Right atrium auricular region (tissue), 2 donors: ENCODE data around the gene HCN2. TPM values are rescaled to one million over a fixed set of nuclear protein-coding genes. Genes with fewer than 3 reads are reported as not detected.

Experiments
- DNase-seq: peaks from one replicate; pipeline ENCODE4 v3.0.0-alpha.2; 2019; ENCODE audit warnings: low spot score
- H3K27ac ChIP-seq, 2 donors: fragments of 200-600 bp; sonication (generic); 1 replicate in 1 of 2; 2 replicates in 1 of 2; pipeline ENCODE4 v1.5.1; 2016 to 2019
- H3K27me3 ChIP-seq, 2 donors: fragments of 200-600 bp; sonication (generic); one replicate each; pipeline versions ENCODE4 v1.5.1 to v1.6.0; 2017 to 2019
- H3K36me3 ChIP-seq: fragments of 200-600 bp; sonication (generic); one replicate; pipeline ENCODE4 v1.5.1; 2016
- H3K4me1 ChIP-seq, 2 donors: fragments of 200-600 bp; sonication (generic); one replicate each; pipeline versions ENCODE4 v1.5.1 to v1.6.0; 2017 to 2019
- H3K4me3 ChIP-seq, 2 donors: fragments of 200-600 bp; sonication (generic); 1 replicate in 1 of 2; 2 replicates in 1 of 2; pipeline ENCODE4 v1.5.1; 2017 to 2019; ENCODE audit warnings: mild to moderate bottlenecking in 1 of 2, moderate library complexity in 1 of 2
- H3K9me3 ChIP-seq, 2 donors: fragments of 200-600 bp; sonication (generic); one replicate each; pipeline ENCODE4 v1.5.1; 2019
- total RNA-seq, 2 donors: library from RNA; depleted of rRNA; stranded (reverse); fragments of >200 nt; gene quantifications; one replicate each; pipeline ENCODE4 v1.1.0, GENCODE V29; 2016
- TF ChIP-seq, protein P1 (sequence below), 2 donors: fragments of 200-600 bp; sonication (generic); IDR thresholded peaks; one replicate each; pipeline ENCODE4 v1.5.1; 2019; ENCODE audit warnings: antibody characterized with exemption in 2 of 2

The HCN2 gene
- total RNA-seq, 2 donors from 2014 or later: 1.4 to 11.1 TPM

- H3K36me3 ChIP-seq: peaks cover 49% of the 10 kb centered on the region
- no peak overlapping the region for H3K27ac ChIP-seq
- no peak overlapping the region for H3K4me3 ChIP-seq
- no peak for DNase-seq
- H3K27me3 ChIP-seq: no peaks in the 10 kb centered on the region
- peaks cover 0 to 21% of the 10 kb centered on the region in 2 donors for H3K4me1 ChIP-seq
- no peaks in the 10 kb centered on the region for H3K9me3 ChIP-seq
- TF ChIP-seq, protein P1, sequence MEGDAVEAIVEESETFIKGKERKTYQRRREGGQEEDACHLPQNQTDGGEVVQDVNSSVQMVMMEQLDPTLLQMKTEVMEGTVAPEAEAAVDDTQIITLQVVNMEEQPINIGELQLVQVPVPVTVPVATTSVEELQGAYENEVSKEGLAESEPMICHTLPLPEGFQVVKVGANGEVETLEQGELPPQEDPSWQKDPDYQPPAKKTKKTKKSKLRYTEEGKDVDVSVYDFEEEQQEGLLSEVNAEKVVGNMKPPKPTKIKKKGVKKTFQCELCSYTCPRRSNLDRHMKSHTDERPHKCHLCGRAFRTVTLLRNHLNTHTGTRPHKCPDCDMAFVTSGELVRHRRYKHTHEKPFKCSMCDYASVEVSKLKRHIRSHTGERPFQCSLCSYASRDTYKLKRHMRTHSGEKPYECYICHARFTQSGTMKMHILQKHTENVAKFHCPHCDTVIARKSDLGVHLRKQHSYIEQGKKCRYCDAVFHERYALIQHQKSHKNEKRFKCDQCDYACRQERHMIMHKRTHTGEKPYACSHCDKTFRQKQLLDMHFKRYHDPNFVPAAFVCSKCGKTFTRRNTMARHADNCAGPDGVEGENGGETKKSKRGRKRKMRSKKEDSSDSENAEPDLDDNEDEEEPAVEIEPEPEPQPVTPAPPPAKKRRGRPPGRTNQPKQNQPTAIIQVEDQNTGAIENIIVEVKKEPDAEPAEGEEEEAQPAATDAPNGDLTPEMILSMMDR (IDR thresholded peaks at IDR 0.05): no peak
Measured at GRCh38 chr19:652467-653389, 63.0 kb downstream of the HCN2 start.

DNA sequence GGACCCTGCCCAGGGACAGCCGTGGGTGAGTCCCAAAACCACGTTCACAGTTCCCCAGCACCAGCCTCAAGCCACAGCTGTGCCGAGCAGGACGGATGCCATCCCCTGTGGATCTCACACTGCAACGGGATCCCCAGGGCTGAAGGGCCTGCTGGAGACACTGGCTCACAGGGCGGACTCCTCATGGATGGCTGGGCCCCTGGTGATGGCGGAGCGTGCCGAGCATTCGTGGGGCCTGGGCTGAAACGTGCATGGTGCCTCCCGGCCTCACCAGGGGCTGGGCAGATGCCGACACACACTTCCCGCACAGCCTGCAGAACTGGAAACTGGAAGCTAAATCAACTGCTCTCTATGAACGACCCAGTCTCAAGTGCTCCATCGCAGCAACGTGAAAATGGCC is 63.7 kb downstream of the HCN2 start:
- Histone ChIP-seq H3K36me3 (peaks cover 42% of the 10 kb centered on the region), H3K27me3 (no peaks in the 10 kb centered on the region), H3K4me3 (no peak overlapping the region), H3K27ac (no peak overlapping the region), H3K9me3 (no peaks in the 10 kb centered on the region), H3K4me1 (peaks cover 0 to 28% of the 10 kb centered on the region in 2 donors)
- TF ChIP-seq, protein P1 (IDR thresholded peaks at IDR 0.05): no peak
- DNase-seq: no peak

DNA sequence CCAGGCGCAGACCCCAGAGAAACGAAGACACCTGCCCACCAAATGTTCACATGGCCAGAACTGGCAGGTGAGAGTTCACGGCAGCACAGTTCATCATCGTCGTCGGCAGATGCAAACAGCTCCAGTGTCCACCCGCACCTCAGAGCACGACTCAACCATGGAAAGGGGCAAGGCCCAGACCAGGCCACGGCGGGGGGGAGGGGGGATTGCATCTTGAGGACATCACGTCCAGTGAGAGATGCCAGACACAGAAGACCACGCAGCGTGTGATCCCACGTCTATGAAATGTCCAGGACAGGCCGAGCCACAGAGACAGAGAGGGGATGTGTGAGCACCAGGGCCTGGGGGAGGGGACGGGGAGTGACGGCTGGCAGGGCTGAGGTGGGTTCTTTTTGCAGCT is 66.0 kb downstream of the HCN2 start:
- TF ChIP-seq, protein P1 (IDR thresholded peaks at IDR 0.05): no peak
- Histone ChIP-seq H3K4me3 (no peak overlapping the region), H3K27me3 (no peaks in the 10 kb centered on the region), H3K9me3 (no peaks in the 10 kb centered on the region), H3K27ac (no peak overlapping the region), H3K36me3 (peaks cover 28% of the 10 kb centered on the region), H3K4me1 (peaks cover 0 to 51% of the 10 kb centered on the region in 2 donors)
- DNase-seq: no peak

- DNase-seq: no peak
- Histone ChIP-seq H3K27me3 (no peaks in the 10 kb centered on the region), H3K27ac (no peak overlapping the region), H3K4me1 (peaks cover 0 to 63% of the 10 kb centered on the region in 2 donors), H3K4me3 (no peak overlapping the region), H3K36me3 (peaks cover 15% of the 10 kb centered on the region), H3K9me3 (no peaks in the 10 kb centered on the region)
- TF ChIP-seq, protein P1 (IDR thresholded peaks at IDR 0.05): no peak
Measured at GRCh38 chr19:656751-657559, 67.3 kb downstream of the HCN2 start.

- Histone ChIP-seq H3K36me3 (peaks cover 11% of the 10 kb centered on the region), H3K4me3 (no peak overlapping the region), H3K4me1 (peaks cover 0 to 67% of the 10 kb centered on the region in 2 donors), H3K9me3 (no peaks in the 10 kb centered on the region), H3K27me3 (no peaks in the 10 kb centered on the region), H3K27ac (no peak overlapping the region)
- no peak for DNase-seq
- TF ChIP-seq, protein P1 (IDR thresholded peaks at IDR 0.05): no peak
Measured at GRCh38 chr19:657611-658010, 67.9 kb downstream of the HCN2 start.
